ENCODE results near the gene DSCAML1. TPM values are rescaled to one million over a fixed set of nuclear protein-coding genes. Genes with fewer than 3 reads are reported as not detected.

DSCAML1 gene
- total RNA-seq, 1 experiment from 2014 or later, result not detected

DNA sequence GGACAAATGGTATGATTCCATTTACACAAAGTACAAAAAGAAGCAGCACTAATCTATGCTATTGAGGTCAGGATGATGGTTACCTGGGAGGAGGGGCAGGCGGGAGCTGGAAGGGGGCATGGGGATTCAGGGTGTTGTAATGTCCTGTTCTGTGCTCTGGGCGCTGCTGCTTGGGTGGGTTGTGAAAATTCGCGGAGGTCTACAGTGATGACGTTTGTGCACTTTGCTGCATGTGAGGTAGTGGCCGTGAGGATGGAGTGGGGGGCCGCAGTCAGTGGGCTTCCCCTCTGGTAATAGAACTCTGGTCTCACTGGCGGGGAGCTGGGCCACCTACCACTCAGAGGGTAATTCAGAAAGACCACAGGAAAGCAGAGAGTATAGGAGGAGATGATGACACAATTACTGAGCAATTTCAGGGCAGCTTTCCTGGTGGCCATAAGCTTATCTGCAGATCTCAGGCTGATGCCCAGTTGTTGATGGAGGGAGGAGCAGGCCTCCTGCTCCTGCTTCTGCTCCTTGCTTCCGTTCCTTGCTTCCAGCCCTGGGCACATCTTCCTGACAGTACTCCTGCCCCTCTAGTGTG is 347.8 kb downstream of the DSCAML1 start:
- Histone ChIP-seq H3K9me3 (ENCODE audit: low read length) (peaks cover 4% of the 10 kb centered on the region), H4K20me1 (ENCODE audit: low read length) (no peaks in the 10 kb centered on the region), H2AFZ (ENCODE audit: low read length) (no peak overlapping the region), H3K36me3 (ENCODE audit: low read depth, low read length) (no peaks in the 10 kb centered on the region), H3K27me3 (ENCODE audit: low read length) (peaks cover 71% of the 10 kb centered on the region), H3K79me2 (ENCODE audit: low read length) (no peaks in the 10 kb centered on the region), H3K27ac (ENCODE audit: low read length) (no peak overlapping the region), H3K4me1 (ENCODE audit: insufficient read depth, low read length) (no peaks in the 10 kb centered on the region), H3K9ac (ENCODE audit: low read length) (no peak overlapping the region), H3K9me2 (replicated peaks; ENCODE audit: low read length) (no peaks in the 10 kb centered on the region), H3F3A (ENCODE audit: low read length, unreplicated experiment) (no peaks in the 10 kb centered on the region), H3K4me2 (ENCODE audit: low read length) (no peak overlapping the region), H3K4me3 (ENCODE audit: low read length) (no peak overlapping the region)
- DNase-seq (no peak), ATAC-seq (no peak)
- CTCF ChIA-PET, result no interaction called here
- POLR2A ChIA-PET (ENCODE audit: unreplicated experiment), result no interaction called here
- intact Hi-C loops (cut with micrococcal nuclease), result no loop called here
- TF ChIP-seq EZH2phosphoT487 (IDR thresholded peaks at IDR 0.05; ENCODE audit: borderline replicate concordance, low read length) (no peak), EZH2 (IDR thresholded peaks at IDR 0.05; ENCODE audit: low read length, unreplicated experiment) (no peak)
- TF ChIP-seq, protein P1, sequence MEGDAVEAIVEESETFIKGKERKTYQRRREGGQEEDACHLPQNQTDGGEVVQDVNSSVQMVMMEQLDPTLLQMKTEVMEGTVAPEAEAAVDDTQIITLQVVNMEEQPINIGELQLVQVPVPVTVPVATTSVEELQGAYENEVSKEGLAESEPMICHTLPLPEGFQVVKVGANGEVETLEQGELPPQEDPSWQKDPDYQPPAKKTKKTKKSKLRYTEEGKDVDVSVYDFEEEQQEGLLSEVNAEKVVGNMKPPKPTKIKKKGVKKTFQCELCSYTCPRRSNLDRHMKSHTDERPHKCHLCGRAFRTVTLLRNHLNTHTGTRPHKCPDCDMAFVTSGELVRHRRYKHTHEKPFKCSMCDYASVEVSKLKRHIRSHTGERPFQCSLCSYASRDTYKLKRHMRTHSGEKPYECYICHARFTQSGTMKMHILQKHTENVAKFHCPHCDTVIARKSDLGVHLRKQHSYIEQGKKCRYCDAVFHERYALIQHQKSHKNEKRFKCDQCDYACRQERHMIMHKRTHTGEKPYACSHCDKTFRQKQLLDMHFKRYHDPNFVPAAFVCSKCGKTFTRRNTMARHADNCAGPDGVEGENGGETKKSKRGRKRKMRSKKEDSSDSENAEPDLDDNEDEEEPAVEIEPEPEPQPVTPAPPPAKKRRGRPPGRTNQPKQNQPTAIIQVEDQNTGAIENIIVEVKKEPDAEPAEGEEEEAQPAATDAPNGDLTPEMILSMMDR (conservative IDR thresholded peaks at IDR 0.05; ENCODE audit: low read depth, low read length), result no peak
- BruUV-seq (replicated peaks), result no TSS peak

DNA sequence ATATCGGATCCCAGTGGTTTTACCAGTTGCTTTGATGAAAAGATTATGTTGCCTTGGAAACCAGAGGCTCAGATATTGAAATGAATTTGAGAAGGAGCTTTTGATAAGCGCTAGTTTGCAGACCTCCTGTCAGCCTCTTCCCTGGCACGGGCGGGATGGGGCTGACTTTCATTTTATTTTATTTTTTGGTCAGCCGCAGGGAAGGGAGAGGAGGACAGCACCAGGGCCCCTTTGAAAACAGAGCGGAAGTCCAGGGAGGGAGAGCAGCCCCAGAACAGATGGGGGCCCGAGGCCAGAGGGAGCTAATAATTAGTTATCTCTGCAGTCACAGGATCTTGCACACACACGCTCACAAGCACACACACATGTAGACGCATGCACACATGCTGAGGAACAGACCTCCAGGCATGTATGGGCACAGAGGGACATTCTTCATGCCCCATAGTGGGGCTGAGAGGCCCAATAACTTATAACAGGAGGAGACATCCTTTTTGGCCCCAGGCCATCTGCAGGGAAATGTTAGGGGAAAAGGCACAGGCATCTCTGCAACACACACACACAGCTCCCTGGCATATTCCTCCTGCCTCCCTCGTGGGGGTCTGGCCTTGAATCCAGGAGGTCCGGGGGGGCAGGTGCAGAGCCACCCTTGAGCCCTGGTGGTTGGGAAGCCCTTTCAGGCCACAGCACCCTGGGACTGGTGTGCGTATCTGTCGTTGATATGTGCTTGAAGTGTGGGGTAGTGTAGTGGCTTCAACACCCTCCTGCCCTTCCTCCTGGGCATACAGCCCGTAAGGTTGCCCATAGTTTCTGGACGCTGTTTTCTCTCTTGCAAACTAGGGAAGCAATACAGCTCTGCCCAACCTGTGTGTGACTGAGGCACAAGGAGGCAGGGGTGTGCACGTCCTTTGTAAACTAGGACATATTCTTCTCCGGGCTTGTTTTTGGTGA is 352.0 kb downstream of the DSCAML1 start:
- H3K36me3 ChIP-seq (ENCODE audit: low read depth, low read length), result no peaks in the 10 kb centered on the region
- ChIA-PET POLR2A (ENCODE audit: unreplicated experiment) (no interaction called here), CTCF (no interaction called here)
- no peak overlapping the region for H3K4me2 ChIP-seq (ENCODE audit: low read length)
- H3K27ac ChIP-seq (ENCODE audit: low read length), result no peak overlapping the region
- no peaks in the 10 kb centered on the region for H3K9me2 ChIP-seq (replicated peaks; ENCODE audit: low read length)
- BruUV-seq (replicated peaks), result no TSS peak
- no peak for TF ChIP-seq EZH2phosphoT487 (IDR thresholded peaks at IDR 0.05; ENCODE audit: borderline replicate concordance, low read length)
- TF ChIP-seq, protein P1 (conservative IDR thresholded peaks at IDR 0.05; ENCODE audit: low read depth, low read length), result no peak
- no peak for TF ChIP-seq EZH2 (IDR thresholded peaks at IDR 0.05; ENCODE audit: low read length, unreplicated experiment)
- no peaks in the 10 kb centered on the region for H3K79me2 ChIP-seq (ENCODE audit: low read length)
- H2AFZ ChIP-seq (ENCODE audit: low read length), result no peak overlapping the region
- no peak overlapping the region for H3K4me3 ChIP-seq (ENCODE audit: low read length)
- H3K9ac ChIP-seq (ENCODE audit: low read length), result no peak overlapping the region
- ATAC-seq, result no peak
- no peaks in the 10 kb centered on the region for H4K20me1 ChIP-seq (ENCODE audit: low read length)
- no peaks in the 10 kb centered on the region for H3K4me1 ChIP-seq (ENCODE audit: insufficient read depth, low read length)
- intact Hi-C loops (cut with micrococcal nuclease), result no loop called here
- DNase-seq, result no peak
- H3K27me3 ChIP-seq (ENCODE audit: low read length), result peaks cover 72% of the 10 kb centered on the region
- H3K9me3 ChIP-seq (ENCODE audit: low read length), result no peaks in the 10 kb centered on the region
- no peaks in the 10 kb centered on the region for H3F3A ChIP-seq (ENCODE audit: low read length, unreplicated experiment)

DNA sequence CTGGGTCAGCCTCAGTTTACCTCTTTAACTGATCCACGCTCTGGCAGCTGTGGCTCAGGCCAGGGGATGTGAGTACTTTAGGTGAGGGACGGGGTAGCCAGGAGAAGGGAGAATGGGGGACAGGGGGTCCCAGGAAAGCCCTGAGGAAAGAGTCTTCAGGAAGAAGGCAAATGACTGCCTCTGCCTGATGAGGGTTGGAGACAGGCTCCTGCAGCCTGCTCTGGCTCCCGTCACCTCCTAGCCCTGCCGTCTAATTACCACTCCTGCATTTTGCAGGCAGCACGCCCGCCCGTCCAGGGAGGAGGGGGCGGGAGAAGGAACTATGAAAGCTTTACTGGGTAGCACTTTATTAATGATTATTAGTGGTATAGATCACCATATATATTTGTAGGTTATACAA is 352.8 kb downstream of the DSCAML1 start:
- TF ChIP-seq, protein P1 (conservative IDR thresholded peaks at IDR 0.05; ENCODE audit: low read depth, low read length), result no peak
- TF ChIP-seq EZH2phosphoT487 (IDR thresholded peaks at IDR 0.05; ENCODE audit: borderline replicate concordance, low read length), result no peak
- TF ChIP-seq EZH2 (IDR thresholded peaks at IDR 0.05; ENCODE audit: low read length, unreplicated experiment), result no peak
- no peaks in the 10 kb centered on the region for H3K79me2 ChIP-seq (ENCODE audit: low read length)
- H3K27ac ChIP-seq (ENCODE audit: low read length), result no peak overlapping the region
- no peaks in the 10 kb centered on the region for H3K36me3 ChIP-seq (ENCODE audit: low read depth, low read length)
- no peaks in the 10 kb centered on the region for H3K4me1 ChIP-seq (ENCODE audit: insufficient read depth, low read length)
- ATAC-seq, result no peak
- ChIA-PET POLR2A (ENCODE audit: unreplicated experiment) (no interaction called here), CTCF (no interaction called here)
- no peaks in the 10 kb centered on the region for H3K9me3 ChIP-seq (ENCODE audit: low read length)
- H3K4me2 ChIP-seq (ENCODE audit: low read length), result no peak overlapping the region
- intact Hi-C loops (cut with micrococcal nuclease), result no loop called here
- no peak overlapping the region for H3K9ac ChIP-seq (ENCODE audit: low read length)
- no peaks in the 10 kb centered on the region for H4K20me1 ChIP-seq (ENCODE audit: low read length)
- peaks cover 80% of the 10 kb centered on the region for H3K27me3 ChIP-seq (ENCODE audit: low read length)
- H3K4me3 ChIP-seq (ENCODE audit: low read length), result no peak overlapping the region
- H3K9me2 ChIP-seq (replicated peaks; ENCODE audit: low read length), result no peaks in the 10 kb centered on the region
- no peak overlapping the region for H2AFZ ChIP-seq (ENCODE audit: low read length)
- H3F3A ChIP-seq (ENCODE audit: low read length, unreplicated experiment), result no peaks in the 10 kb centered on the region
- no TSS peak for BruUV-seq (replicated peaks)
- no peak for DNase-seq
